Endothelial cell of umbilical vein (primary cell): Measurements from ENCODE around the gene TBX19. TPM values are rescaled to one million over a fixed set of nuclear protein-coding genes. Genes with fewer than 3 reads are reported as not detected.

Experiments used
- BruUV-seq: library from RNA; stranded (reverse); fragments of 400-500 nt; replicated peaks from 2 replicates; lab custom pipeline; 2021; lab: Mats Ljungman, UMichigan
- CTCF ChIA-PET: fragments of 300-600, 350-600 bp; sonication (Branson Sonifier 250); formaldehyde crosslinking; loops from one replicate; lab custom pipeline; 2021; ENCODE audit warnings: antibody characterized with exemption, inconsistent platforms; lab: Charles Lee
- POLR2A ChIA-PET: fragments of 300-600, 350-600 bp; sonication (Branson Sonifier 250); formaldehyde crosslinking; loops from one replicate; lab custom pipeline; 2021; ENCODE audit warnings: antibody characterized with exemption, inconsistent platforms; lab: Charles Lee
- DNase-seq: peaks from one replicate; pipeline ENCODE4 v3.0.0-alpha.2; 2011; ENCODE audit warnings: low read depth, low spot score
- FAIRE-seq: peaks from 2 replicates; lab custom pipeline; 2011; peaks lifted over from hg19 to GRCh38; lab: Jason Lieb, UNC
- H2AFZ ChIP-seq: 2 replicates; pipeline ENCODE4 v1.6.0; 2012; ENCODE audit warnings: low read depth, low read length, control low read depth, inconsistent platforms
- H3K27ac ChIP-seq: 2 replicates; pipeline ENCODE4 v1.5.1; 2011; ENCODE audit warnings: low read depth, mild to moderate bottlenecking, control low read depth, low read length, moderate library complexity; ENCODE audit not compliant: insufficient read depth
- H3K27me3 ChIP-seq, 2 experiments: 2 replicates each; pipeline versions ENCODE4 v1.6.0 to v1.6.1; 2011; ENCODE audit warnings: low read length in 2 of 2, mixed read lengths in 1 of 2; ENCODE audit not compliant: control insufficient read depth in 2 of 2, insufficient read depth in 2 of 2
- H3K36me3 ChIP-seq, 2 experiments: 2 replicates in 1 of 2; 3 replicates in 1 of 2; pipeline ENCODE4 v1.5.1; 2011; ENCODE audit warnings: low read length in 2 of 2, mild to moderate bottlenecking in 1 of 2, moderate library complexity in 1 of 2; ENCODE audit not compliant: control insufficient read depth in 2 of 2, insufficient read depth in 2 of 2; ENCODE audit errors: extremely low read depth in 1 of 2
- H3K4me1 ChIP-seq: 3 replicates; pipeline ENCODE4 v1.5.1; 2011; ENCODE audit warnings: mild to moderate bottlenecking, low read length; ENCODE audit not compliant: control insufficient read depth, insufficient read depth; ENCODE audit errors: extremely low read depth
- H3K4me2 ChIP-seq: 2 replicates; pipeline ENCODE4 v1.6.1; 2011; ENCODE audit warnings: low read length, control low read depth, mixed read lengths; ENCODE audit not compliant: insufficient read depth
- H3K4me3 ChIP-seq, 3 experiments: fragments of 200-600 bp in 1 of 3; sonication (generic), shearing (Covaris generic) in 1 of 3; replicated peaks in 1 of 3; 2 replicates each; pipeline ENCODE4 v1.5.1; 2011 to 2016; ENCODE audit warnings: control low read depth in 3 of 3, low read length in 3 of 3, mild to moderate bottlenecking in 2 of 3, inconsistent platforms in 1 of 3, low read depth in 1 of 3, moderate library complexity in 1 of 3; ENCODE audit not compliant: insufficient read depth in 1 of 3
- H3K79me2 ChIP-seq: 2 replicates; pipeline ENCODE4 v1.6.0; 2012; ENCODE audit warnings: low read length, inconsistent platforms; ENCODE audit not compliant: control insufficient read depth, insufficient read depth
- H3K9ac ChIP-seq: replicated peaks from 2 replicates; pipeline ENCODE3; 2011; ENCODE audit warnings: low read length, control low read depth; ENCODE audit not compliant: insufficient read depth; ENCODE audit errors: extremely low read depth
- H3K9me1 ChIP-seq: replicated peaks from 3 replicates; pipeline ENCODE4 v1.6.0; 2011; ENCODE audit warnings: mild to moderate bottlenecking, low read length; ENCODE audit not compliant: control insufficient read depth, insufficient read depth; ENCODE audit errors: extremely low read depth
- H3K9me3 ChIP-seq: replicated peaks from 2 replicates; pipeline ENCODE4 v1.5.1; 2012; ENCODE audit warnings: low read length, inconsistent platforms; ENCODE audit not compliant: control insufficient read depth, insufficient read depth
- H4K20me1 ChIP-seq: replicated peaks from 2 replicates; pipeline ENCODE3; 2011; ENCODE audit warnings: mild to moderate bottlenecking, low read length; ENCODE audit not compliant: control insufficient read depth, insufficient read depth; ENCODE audit errors: extremely low read depth
- EZH2 ChIP-seq: IDR thresholded peaks from 2 replicates; pipeline ENCODE4 v1.6.1; 2012; ENCODE audit warnings: borderline replicate concordance, low read depth, mild to moderate bottlenecking, moderate library complexity, low read length, inconsistent platforms; ENCODE audit not compliant: severe bottlenecking
- FOS ChIP-seq: IDR thresholded peaks from 2 replicates; pipeline ENCODE4 v1.6.1; 2011; ENCODE audit warnings: mild to moderate bottlenecking, low read length, moderate library complexity, borderline replicate concordance; ENCODE audit not compliant: insufficient read depth
- GATA2 ChIP-seq: IDR thresholded peaks from 2 replicates; pipeline ENCODE4 v1.7.0; 2011; ENCODE audit warnings: low read depth, mild to moderate bottlenecking, moderate library complexity, mixed read lengths, low read length; ENCODE audit not compliant: insufficient read length, insufficient read depth
- JUN ChIP-seq: IDR thresholded peaks from 2 replicates; pipeline ENCODE4 v1.6.1; 2011; ENCODE audit warnings: borderline replicate concordance, low read depth; ENCODE audit not compliant: insufficient read length, insufficient read depth
- MAX ChIP-seq: IDR thresholded peaks from 2 replicates; pipeline ENCODE4 v1.6.1; 2011; ENCODE audit not compliant: insufficient read depth, insufficient read length
- MYC ChIP-seq: IDR thresholded peaks from one replicate; pipeline ENCODE4 v1.6.1; 2011; ENCODE audit warnings: mild to moderate bottlenecking, low read depth, low read length
- POLR2A ChIP-seq: IDR thresholded peaks from 2 replicates; pipeline ENCODE4 v1.6.1; 2012; ENCODE audit warnings: low read depth, mild to moderate bottlenecking, control low read depth, low read length
- POLR2AphosphoS5 ChIP-seq: IDR thresholded peaks from 2 replicates; pipeline ENCODE4 v1.6.1; 2012; ENCODE audit warnings: low read depth, mild to moderate bottlenecking, control low read depth, low read length, moderate library complexity; ENCODE audit not compliant: insufficient read depth
- dilution Hi-C: fragments of 300-500 bp; cut with MboI; formaldehyde crosslinking; loops from one replicate; pipeline ENCODE4 v1.15.0; 2019; ENCODE audit warnings: low sequenced_read_pairs; ENCODE audit not compliant: extremely low pct_ligation_motif_present
- intact Hi-C: fragments of 100-400 bp; cut with micrococcal nuclease; formaldehyde crosslinking; loops from one replicate; pipeline ENCODE4 v1.10.0; 2022
- polyA plus RNA-seq, 4 experiments: library from polyadenylated mRNA; depleted of rRNA in 3 of 4; stranded (reverse) in 3 of 4; unstranded in 1 of 4; fragments of >200 nt; gene quantifications; 2 replicates each; pipeline versions ENCODE4 v1.2.1 to v1.2.3, GENCODE V29; 2011 to 2012; ENCODE audit warnings: missing spikeins in 1 of 4
- total RNA-seq: library from RNA; stranded (reverse); gene quantifications from 2 replicates; pipeline ENCODE4 v1.2.3, GENCODE V29; 2021
- TF ChIP-seq, protein P1 (sequence below), 2 donors: IDR thresholded peaks; 1 replicate in 1 of 2; 2 replicates in 1 of 2; pipeline ENCODE4 v1.5.1; 2011; ENCODE audit warnings: low read length in 2 of 2, mild to moderate bottlenecking in 2 of 2, moderate library complexity in 2 of 2, control low read depth in 1 of 2, inconsistent platforms in 1 of 2, low read depth in 1 of 2; ENCODE audit not compliant: insufficient read depth in 1 of 2; ENCODE audit errors: extremely low read depth in 1 of 2

The TBX19 gene
- total and polyA plus RNA-seq, 2 donors (not counting 3 experiments of a cell fraction or from before 2014, with no cell fraction given), result 2.3 to 2.8 TPM

GRCh38 chr1:168243636-168244212 lies 37.0 kb upstream of the TBX19 start:
- intact Hi-C loops (no loop called here), dilution Hi-C loops (no loop called here)
- no peak for FAIRE-seq
- H3K4me1 ChIP-seq, result no peaks in the 10 kb centered on the region
- no peaks in the 10 kb centered on the region for H3K9me3 ChIP-seq
- no peak overlapping the region for H3K27ac ChIP-seq
- ChIA-PET CTCF (interaction anchor here (4.0 kb wide), 1 partner anchor 9 kb away, joined by 31 read pairs; no protein-coding TSS in a partner anchor), POLR2A (no interaction called here)
- H2AFZ ChIP-seq, result no peak overlapping the region
- H3K9ac ChIP-seq, result no peak overlapping the region
- no peak overlapping the region for H3K4me3 ChIP-seq
- no TSS peak for BruUV-seq
- H3K36me3 ChIP-seq, result peaks cover 15 to 21% of the 10 kb centered on the region in 2 experiments
- no peaks in the 10 kb centered on the region for H4K20me1 ChIP-seq
- H3K9me1 ChIP-seq, result no peaks in the 10 kb centered on the region
- peaks cover 4% of the 10 kb centered on the region for H3K79me2 ChIP-seq
- no peak for DNase-seq
- H3K4me2 ChIP-seq, result no peak overlapping the region
- no peaks in the 10 kb centered on the region for H3K27me3 ChIP-seq
- TF ChIP-seq JUN (no peak), FOS (no peak), POLR2A (no peak), GATA2 (no peak), POLR2AphosphoS5 (no peak), MAX (no peak), EZH2 (no peak), MYC (no peak)
- TF ChIP-seq, protein P1, sequence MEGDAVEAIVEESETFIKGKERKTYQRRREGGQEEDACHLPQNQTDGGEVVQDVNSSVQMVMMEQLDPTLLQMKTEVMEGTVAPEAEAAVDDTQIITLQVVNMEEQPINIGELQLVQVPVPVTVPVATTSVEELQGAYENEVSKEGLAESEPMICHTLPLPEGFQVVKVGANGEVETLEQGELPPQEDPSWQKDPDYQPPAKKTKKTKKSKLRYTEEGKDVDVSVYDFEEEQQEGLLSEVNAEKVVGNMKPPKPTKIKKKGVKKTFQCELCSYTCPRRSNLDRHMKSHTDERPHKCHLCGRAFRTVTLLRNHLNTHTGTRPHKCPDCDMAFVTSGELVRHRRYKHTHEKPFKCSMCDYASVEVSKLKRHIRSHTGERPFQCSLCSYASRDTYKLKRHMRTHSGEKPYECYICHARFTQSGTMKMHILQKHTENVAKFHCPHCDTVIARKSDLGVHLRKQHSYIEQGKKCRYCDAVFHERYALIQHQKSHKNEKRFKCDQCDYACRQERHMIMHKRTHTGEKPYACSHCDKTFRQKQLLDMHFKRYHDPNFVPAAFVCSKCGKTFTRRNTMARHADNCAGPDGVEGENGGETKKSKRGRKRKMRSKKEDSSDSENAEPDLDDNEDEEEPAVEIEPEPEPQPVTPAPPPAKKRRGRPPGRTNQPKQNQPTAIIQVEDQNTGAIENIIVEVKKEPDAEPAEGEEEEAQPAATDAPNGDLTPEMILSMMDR (IDR thresholded peaks at IDR 0.05; ENCODE audit: extremely low read depth in 1 of 2, insufficient read depth in 1 of 2, low read depth in 1 of 2, low read length in 2 of 2), result no peak
